K562 (cell line): Measurements from ENCODE around the gene CARMIL3. TPM values are rescaled to one million over a fixed set of nuclear protein-coding genes. Genes with fewer than 3 reads are reported as not detected.
"Not testable (repeated sequence)": the region's sequence is repeated elsewhere in the genome, so short reads cannot be mapped to it uniquely, and the experiment has no call there.

Source experiments
- ATAC-seq: fragments of 200-7000 bp; cut with Tn5 transposase; 3 replicates; pipeline ENCODE4 v1.9.1; 2020; ENCODE audit warnings: moderate library complexity
- BruUV-seq: library from RNA; stranded (reverse); fragments of 400-500 nt; replicated peaks from 2 replicates; lab custom pipeline; 2021; lab: Mats Ljungman, UMichigan
- CTCF ChIA-PET: fragments of 300-600 bp; formaldehyde crosslinking; extraction: SDS; loops from one replicate; lab custom pipeline; 2021; ENCODE audit warnings: low intra/inter-chr PET ratio; lab: Yijun Ruan, JAX
- POLR2A ChIA-PET: fragments of 300-600, 350-650 bp; sonication (Branson Sonifier 250); formaldehyde crosslinking; extraction: SDS; loops from one replicate; lab custom pipeline; 2021; ENCODE audit warnings: antibody characterized with exemption, inconsistent platforms; lab: Yijun Ruan, JAX
- DNase-seq, 4 experiments: peaks; one replicate each; pipeline versions ENCODE4 v3.0.0 to v3.0.0-alpha.2; 2011 to 2018; ENCODE audit warnings: low spot score in 3 of 4, mixed read lengths in 3 of 4; ENCODE audit errors: extremely low read depth in 1 of 4
- FAIRE-seq: peaks from 2 replicates; lab custom pipeline; 2011; peaks lifted over from hg19 to GRCh38; lab: Jason Lieb, UNC
- H2AFZ ChIP-seq: 2 replicates; pipeline ENCODE4 v1.6.0; 2011; ENCODE audit warnings: low read depth, low read length, control low read depth, inconsistent platforms
- H3K27ac ChIP-seq: fragments of 200-600 bp; 3 replicates; pipeline ENCODE4 v1.8.0; 2011; ENCODE audit warnings: low read depth, mild to moderate bottlenecking, control low read depth, inconsistent platforms, low read length, moderate library complexity, mixed read lengths; ENCODE audit errors: extremely low read depth
- H3K27me3 ChIP-seq, 2 experiments: fragments of 300-600 bp in 1 of 2; 2 replicates in 1 of 2; 3 replicates in 1 of 2; pipeline versions ENCODE4 v1.6.0 to v1.8.0; 2011; ENCODE audit warnings: inconsistent platforms in 2 of 2, low read length in 2 of 2, mild to moderate bottlenecking in 1 of 2, mixed read lengths in 1 of 2, moderate library complexity in 1 of 2; ENCODE audit not compliant: control insufficient read depth in 2 of 2, insufficient read depth in 2 of 2
- H3K36me3 ChIP-seq: fragments of 300-600 bp; 3 replicates; pipeline ENCODE4 v1.8.0; 2011; ENCODE audit warnings: mild to moderate bottlenecking, low read length, inconsistent platforms; ENCODE audit not compliant: control insufficient read depth, insufficient read depth
- H3K4me1 ChIP-seq, 2 experiments: fragments of 200-600 bp in 1 of 2; replicated peaks in 1 of 2; 2 replicates in 1 of 2; 3 replicates in 1 of 2; pipeline versions ENCODE4 v1.5.1 to v1.8.0; 2011; ENCODE audit warnings: inconsistent platforms in 2 of 2, low read length in 2 of 2, mild to moderate bottlenecking in 1 of 2, mixed read lengths in 1 of 2, moderate library complexity in 1 of 2; ENCODE audit not compliant: control insufficient read depth in 2 of 2, insufficient read depth in 2 of 2
- H3K4me2 ChIP-seq: 2 replicates; pipeline ENCODE4 v1.6.1; 2011; ENCODE audit warnings: low read length, control low read depth, inconsistent platforms, mixed read lengths; ENCODE audit not compliant: insufficient read depth
- H3K4me3 ChIP-seq: fragments of 200-600 bp; sonication (generic), shearing (Covaris generic); 2 replicates; pipeline ENCODE4 v1.5.1; 2016; ENCODE audit warnings: control low read depth, inconsistent platforms
- H3K79me2 ChIP-seq: fragments of 200-600 bp; 3 replicates; pipeline ENCODE4 v1.8.0; 2011; ENCODE audit warnings: low read length, inconsistent platforms; ENCODE audit not compliant: control insufficient read depth, insufficient read depth
- H3K9ac ChIP-seq, 2 experiments: 2 replicates each; pipeline versions ENCODE4 v1.6.0 to v1.6.1; 2011; ENCODE audit warnings: low read depth in 2 of 2, low read length in 2 of 2, control low read depth in 1 of 2, inconsistent platforms in 1 of 2, mild to moderate bottlenecking in 1 of 2, mixed read lengths in 1 of 2; ENCODE audit not compliant: insufficient read depth in 1 of 2
- H3K9me1 ChIP-seq: one replicate; pipeline ENCODE4 v1.6.0; 2011; ENCODE audit warnings: inconsistent platforms, mild to moderate bottlenecking, low read length, moderate library complexity; ENCODE audit not compliant: control insufficient read depth, insufficient read depth
- H3K9me3 ChIP-seq: replicated peaks from 2 replicates; pipeline ENCODE4 v1.5.1; 2011; ENCODE audit warnings: low read depth, low read length, inconsistent platforms; ENCODE audit not compliant: control insufficient read depth, insufficient read depth
- H4K20me1 ChIP-seq: replicated peaks from 2 replicates; pipeline ENCODE4 v1.6.1; 2011; ENCODE audit warnings: low read length, inconsistent platforms, mixed read lengths; ENCODE audit not compliant: control insufficient read depth, insufficient read depth
- C11orf30 ChIP-seq: fragments of 450-650 bp; IDR thresholded peaks from 2 replicates; pipeline ENCODE4 v1.6.1; 2016; ENCODE audit warnings: low read depth, mild to moderate bottlenecking
- CBFB ChIP-seq: sonication (generic); formaldehyde crosslinking; IDR thresholded peaks from 2 replicates; pipeline ENCODE4 v1.4.0; 2020; ENCODE audit warnings: mild to moderate bottlenecking, missing genetic modification reagents
- MAFF ChIP-seq: IDR thresholded peaks from 2 replicates; pipeline ENCODE4 v1.6.1; 2012; ENCODE audit warnings: low read length, improper control_type of control experiment
- MAFG ChIP-seq: fragments of 450-650 bp; conservative IDR thresholded peaks from 2 replicates; pipeline ENCODE4 v1.6.1; 2016; ENCODE audit warnings: missing genetic modification characterization, missing compliant biosample characterization
- MAFK ChIP-seq: IDR thresholded peaks from 2 replicates; pipeline ENCODE4 v1.6.1; 2011; ENCODE audit warnings: low read length, improper control_type of control experiment
- MED1 ChIP-seq: sonication (generic); formaldehyde crosslinking; IDR thresholded peaks from 2 replicates; pipeline ENCODE4 v1.8.1; 2023; ENCODE audit warnings: missing genetic modification reagents, borderline replicate concordance
- ZNF316 ChIP-seq: fragments of 450-650 bp; IDR thresholded peaks from 2 replicates; pipeline ENCODE4 v1.6.1; 2016
- WGBS: fragments of 100-300 bp; shearing (Covaris generic); methylation state at CpG from one replicate; pipeline ENCODE4 v1.1.6; 2016; ENCODE audit warnings: low coverage, mixed read lengths; ENCODE audit not compliant: insufficient coverage; ENCODE audit errors: missing lambda C conversion rate; 5-methylcytosine and 5-hydroxymethylcytosine counted together
- in situ Hi-C: fragments of 300-500 bp; cut with MboI; formaldehyde crosslinking; loops from 4 replicates; pipeline ENCODE4 v1.15.0; 2018; ENCODE audit warnings: inconsistent platforms, mixed read lengths
- intact Hi-C: fragments of 100-400 bp; cut with micrococcal nuclease; formaldehyde crosslinking; loops from 2 replicates; pipeline ENCODE4 v1.14.2; 2022
- polyA plus RNA-seq, 8 experiments: library from polyadenylated mRNA; depleted of rRNA in 4 of 8; stranded (reverse) in 5 of 8; unstranded in 3 of 8; fragments of >200 nt; fragmentation: Nextera tagmentation in 2 of 8; fragmentation: Illumina TruSeq in 1 of 8; extraction: Ambion mirVana in 2 of 8; extraction: Trizol in 1 of 8; gene quantifications; 2 replicates each; pipeline versions ENCODE4 v1.2.1 to v1.2.3, GENCODE V29; 2011 to 2014; ENCODE audit warnings: inconsistent platforms in 1 of 8, missing spikeins in 1 of 8
- total RNA-seq, 7 experiments: library from RNA; depleted of rRNA in 6 of 7; stranded (reverse); fragments of >200 nt in 6 of 7; fragmentation: Illumina TruSeq in 2 of 7; extraction: Trizol in 2 of 7; gene quantifications; 2 replicates each; pipeline versions ENCODE4 v1.2.1 to v1.2.3, GENCODE V29; 2011 to 2021; ENCODE audit warnings: low replicate concordance in 1 of 7

The CARMIL3 gene
- total and polyA plus RNA-seq, 9 of the 15 experiments (the other 6 are each of a cell fraction or from before 2014, with no cell fraction given): 0.01 to 0.11 (median 0.05) TPM; not detected in 5

DNA sequence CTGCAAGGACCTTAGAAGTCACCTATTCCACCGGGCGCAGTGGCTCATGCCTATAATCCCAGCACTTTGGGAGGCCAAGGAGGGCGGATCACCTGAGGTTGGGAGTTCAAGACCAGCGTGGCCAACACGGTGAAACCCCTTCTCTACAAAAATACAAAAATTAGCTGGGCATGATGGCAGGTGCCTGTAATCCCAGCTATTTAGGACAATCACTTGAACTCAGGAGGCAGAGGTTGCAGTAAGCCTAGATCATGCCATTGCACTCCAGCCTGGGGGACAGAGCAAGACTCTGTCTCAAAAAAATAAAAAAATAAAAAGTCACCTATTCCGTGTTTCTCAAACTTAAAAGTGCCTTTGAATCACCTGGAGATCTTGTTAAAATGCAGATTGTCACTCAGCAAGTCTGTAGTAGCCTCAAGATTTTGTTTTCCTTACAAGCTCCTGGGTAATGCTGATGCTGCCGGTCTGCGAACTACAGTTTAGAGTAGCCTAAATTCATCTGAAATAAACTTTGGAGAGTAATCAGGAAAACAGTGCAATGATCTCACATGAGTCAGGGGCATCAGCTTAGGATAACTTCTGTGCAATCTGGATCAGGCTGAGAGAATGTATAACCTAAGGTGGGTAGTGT, 53.9 kb downstream of the CARMIL3 start:
- 76% methylated on average over 7 of the region's 8 CpGs for WGBS
- FAIRE-seq, CTCF ChIA-PET, H3K27me3 ChIP-seq, H3K4me1 ChIP-seq, in situ Hi-C loops, H3K4me2 ChIP-seq, H3K9me3 ChIP-seq, H3K79me2 ChIP-seq, H3K9ac ChIP-seq, ATAC-seq, BruUV-seq, DNase-seq, H3K27ac ChIP-seq, H2AFZ ChIP-seq, H4K20me1 ChIP-seq, H3K9me1 ChIP-seq, H3K4me3 ChIP-seq: not testable (repeated sequence)
- H3K36me3 ChIP-seq: peaks cover 22% of the 10 kb centered on the region; the same call in 2 of the 3 replicates
- intact Hi-C loops: loop anchor here (5.0 kb wide), 1 partner anchor 208 kb away; no protein-coding TSS in a partner anchor
- POLR2A ChIA-PET: interaction anchor here (0.7 to 4.8 kb wide), 3 partner anchors 8 to 15 kb away, joined by 3 to 29 read pairs (median 11); partner anchors contain the start of genes DCAF11, NRL and PCK2

DNA sequence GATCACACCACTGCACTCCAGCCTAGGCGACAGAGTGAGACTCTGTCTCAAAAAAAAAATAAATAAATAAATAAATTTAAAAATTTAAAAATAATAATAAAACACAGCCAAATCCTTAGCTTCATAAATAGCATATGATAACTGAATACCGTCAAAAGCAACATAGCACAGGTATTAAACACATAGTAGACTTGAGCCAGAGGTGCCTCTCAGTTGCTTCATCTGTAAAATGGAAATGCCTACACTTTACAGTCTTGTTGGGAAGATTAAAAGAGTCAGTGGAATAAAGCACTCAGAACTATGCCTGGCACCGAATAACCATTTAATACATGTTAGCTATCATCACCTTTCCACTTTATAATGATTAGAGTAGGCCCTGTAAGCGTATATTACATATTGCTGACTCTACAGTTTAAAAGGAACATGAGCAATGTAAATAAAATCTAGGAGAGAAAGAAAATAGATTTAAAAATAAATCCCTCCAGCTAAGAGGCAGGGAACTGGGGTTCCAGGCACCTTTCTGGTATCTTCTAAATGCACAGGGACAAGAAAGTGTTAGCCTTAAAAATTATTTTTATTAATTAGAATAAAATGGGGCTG, 55.0 kb downstream of the CARMIL3 start:
- ChIA-PET CTCF (no interaction called here), POLR2A (interaction anchor here (0.6 to 4.8 kb wide), 4 partner anchors 11 to 1517 kb away, joined by 3 to 29 read pairs (median 8); partner anchors contain the start of gene PCK2)
- H3K4me1 ChIP-seq: peaks cover 0 to 3% of the 10 kb centered on the region in 2 experiments; a peak in 2 of 5 replicates
- H3K27ac ChIP-seq: no peak overlapping the region
- H3K9me1 ChIP-seq: no peaks in the 10 kb centered on the region
- TF ChIP-seq MAFG (peak; percentile 60), C11orf30 (peak; percentile 76), MAFF (peak; percentile 67; the same call in 1 of the 2 replicates), CBFB (CRISPR knock-in tag) (no peak), ZNF316 (peak; percentile 88), MED1 (CRISPR knock-in tag) (no peak), MAFK (peak; percentile 61; the same call in 1 of the 2 replicates)
- H3K79me2 ChIP-seq: no peaks in the 10 kb centered on the region
- ATAC-seq (no peak), FAIRE-seq (no peak), DNase-seq (no peak)
- in situ Hi-C loops (no loop called here), intact Hi-C loops (loop anchor here (5.0 kb wide), 1 partner anchor 209 kb away; no protein-coding TSS in a partner anchor)
- no peak overlapping the region for H3K4me2 ChIP-seq
- H4K20me1 ChIP-seq: no peaks in the 10 kb centered on the region
- no peak overlapping the region for H3K9ac ChIP-seq
- H3K9me3 ChIP-seq: no peaks in the 10 kb centered on the region; the same call in 1 of the 2 replicates
- no peak overlapping the region for H2AFZ ChIP-seq
- 50% methylated on average over 4 of the region's 4 CpGs for WGBS
- no TSS peak for BruUV-seq
- no peak overlapping the region for H3K4me3 ChIP-seq
- peaks cover 19% of the 10 kb centered on the region; the same call in 2 of the 3 replicates for H3K36me3 ChIP-seq
- H3K27me3 ChIP-seq: no peaks in the 10 kb centered on the region
